Stomach (tissue), 4 donors: ENCODE measurements around the gene MYH11.

ENCODE experiments used
- CTCF ChIP-seq, 7 experiments: fragments of 450-650 bp in 4 of 7; fragments of 200-600 bp in 3 of 7; sonication (generic) in 3 of 7; IDR thresholded peaks; one replicate each; pipeline ENCODE4 v1.5.1; 2016 to 2019; ENCODE audit warnings: antibody characterized with exemption in 7 of 7, control low read depth in 2 of 7, mild to moderate bottlenecking in 1 of 7
- EP300 ChIP-seq: sonication (generic); formaldehyde crosslinking; IDR thresholded peaks from one replicate; pipeline ENCODE4 v1.6.1; 2017; ENCODE audit warnings: antibody characterized with exemption
- POLR2A ChIP-seq, 4 donors: fragments of 450-650 bp; IDR thresholded peaks; one replicate each; pipeline ENCODE4 v1.6.1; 2016; ENCODE audit warnings: antibody characterized with exemption in 4 of 4, control low read depth in 2 of 4, mild to moderate bottlenecking in 1 of 4, moderate library complexity in 1 of 4

- TF ChIP-seq CTCF (IDR thresholded peaks at IDR 0.05) (no peak), EP300 (no peak), POLR2A (IDR thresholded peaks at IDR 0.05) (no peak)
Observed at GRCh38 chr16:15736529-15736928, 120.3 kb downstream of the MYH11 start.
